GM12892 (cell line): ENCODE results near the gene ULK3. TPM values are rescaled to one million over a fixed set of nuclear protein-coding genes. Genes with fewer than 3 reads are reported as not detected.
"Not testable (repeated sequence)": the region's sequence is repeated elsewhere in the genome, so short reads cannot be mapped to it uniquely, and the experiment has no call there.

Source experiments
- DNase-seq: peaks from one replicate; pipeline ENCODE4 v3.0.0; 2011; ENCODE audit not compliant: insufficient read length
- FAIRE-seq: peaks from 2 replicates; lab custom pipeline; 2011; peaks lifted over from hg19 to GRCh38; lab: Jason Lieb, UNC
- POLR2A ChIP-seq: IDR thresholded peaks from 2 replicates; pipeline ENCODE4 v1.6.1; 2011; ENCODE audit warnings: low read depth, low read length, control low read depth
- POLR2AphosphoS5 ChIP-seq: IDR thresholded peaks from 2 replicates; pipeline ENCODE4 v1.6.1; 2011; ENCODE audit warnings: low read depth, low read length, control low read depth
- TAF1 ChIP-seq: IDR thresholded peaks from 2 replicates; pipeline ENCODE4 v1.6.1; 2011; ENCODE audit warnings: low read depth, mild to moderate bottlenecking, control low read depth, low read length, borderline replicate concordance
- polyA plus RNA-seq: library from polyadenylated mRNA; unstranded; fragments of >200 nt; gene quantifications from one replicate; pipeline ENCODE4 v1.2.1, GENCODE V29; 2012; ENCODE audit warnings: missing spikeins, inconsistent platforms; ENCODE audit not compliant: missing spikeins

The ULK3 gene, protein sequence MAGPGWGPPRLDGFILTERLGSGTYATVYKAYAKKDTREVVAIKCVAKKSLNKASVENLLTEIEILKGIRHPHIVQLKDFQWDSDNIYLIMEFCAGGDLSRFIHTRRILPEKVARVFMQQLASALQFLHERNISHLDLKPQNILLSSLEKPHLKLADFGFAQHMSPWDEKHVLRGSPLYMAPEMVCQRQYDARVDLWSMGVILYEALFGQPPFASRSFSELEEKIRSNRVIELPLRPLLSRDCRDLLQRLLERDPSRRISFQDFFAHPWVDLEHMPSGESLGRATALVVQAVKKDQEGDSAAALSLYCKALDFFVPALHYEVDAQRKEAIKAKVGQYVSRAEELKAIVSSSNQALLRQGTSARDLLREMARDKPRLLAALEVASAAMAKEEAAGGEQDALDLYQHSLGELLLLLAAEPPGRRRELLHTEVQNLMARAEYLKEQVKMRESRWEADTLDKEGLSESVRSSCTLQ
- polyA plus RNA-seq, result 25.0 TPM

DNA sequence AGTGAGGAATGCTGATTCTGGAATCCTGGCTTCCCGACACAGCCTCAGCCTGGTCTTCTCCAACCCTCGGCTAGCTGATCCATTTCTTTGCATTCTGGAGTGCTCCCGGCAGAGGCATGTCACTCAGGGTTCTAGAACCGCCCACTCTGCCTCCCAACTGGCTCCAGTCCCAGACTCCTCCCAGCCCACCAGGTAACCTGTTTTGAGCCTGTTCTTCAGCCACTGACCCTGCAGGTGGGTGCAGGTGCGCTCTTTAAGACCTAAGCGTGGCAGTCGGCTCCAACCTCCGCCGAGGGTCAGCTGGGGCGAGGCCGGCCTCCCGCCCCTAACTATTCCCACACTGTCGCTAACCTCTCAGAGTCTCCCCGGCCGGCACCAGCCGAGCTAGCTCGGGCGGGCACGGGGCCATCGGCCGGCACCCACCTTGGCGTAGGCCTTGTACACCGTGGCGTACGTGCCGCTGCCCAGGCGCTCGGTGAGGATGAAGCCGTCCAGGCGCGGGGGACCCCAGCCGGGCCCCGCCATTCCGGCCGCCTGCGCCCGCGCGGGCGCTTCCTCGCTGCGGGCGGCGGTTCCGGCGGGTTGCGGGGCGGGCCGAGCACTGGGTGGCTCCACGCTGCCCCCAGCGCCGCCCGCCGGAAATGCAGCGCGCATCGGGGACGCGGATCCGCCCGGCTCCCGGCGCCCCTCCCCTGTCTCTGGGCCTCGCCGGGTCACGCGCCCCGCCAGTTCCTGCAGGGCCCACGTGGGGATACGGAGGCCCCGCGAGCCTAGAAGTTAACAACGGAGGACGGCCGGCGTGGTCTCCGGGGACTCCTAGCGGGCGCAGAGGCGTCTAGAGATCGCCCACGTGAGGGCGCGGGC, at the start of gene ULK3:
Gene ULK3, minus strand, starts transcription at position 576 of the 864 bp plus-strand sequence. Its CDS starts 51 bp downstream, at position 525.
- FAIRE-seq (peak; percentile 91), DNase-seq (peak; percentile 98)
- TF ChIP-seq POLR2A (peak; percentile 63; the same call in 1 of the 2 replicates), POLR2AphosphoS5 (no peak; the same call in 1 of the 2 replicates), TAF1 (no peak)

DNA sequence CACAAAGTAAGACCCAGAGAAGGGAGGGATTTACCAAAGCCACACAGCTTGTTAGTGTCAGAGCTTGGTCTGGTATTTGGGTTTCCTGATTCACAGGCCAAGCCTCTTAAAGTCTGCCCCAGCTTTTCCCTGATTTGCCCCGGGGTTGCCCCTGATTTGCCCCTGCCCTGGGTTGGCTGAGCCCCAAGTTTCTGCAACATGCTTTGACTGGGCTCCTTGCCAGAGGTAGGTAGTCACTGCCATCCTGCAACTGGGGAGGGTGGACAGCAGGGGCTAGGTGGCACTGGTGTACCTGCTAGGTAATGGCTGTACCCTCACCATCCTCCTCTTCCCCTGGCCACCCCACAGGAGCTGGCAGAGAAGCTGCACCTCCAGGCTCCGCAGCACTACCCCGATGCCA, 49.4 kb upstream of the ULK3 start:
- DNase-seq, result no peak
- TF ChIP-seq TAF1 (no peak), POLR2A (no peak), POLR2AphosphoS5 (no peak)
- no peak for FAIRE-seq

DNA sequence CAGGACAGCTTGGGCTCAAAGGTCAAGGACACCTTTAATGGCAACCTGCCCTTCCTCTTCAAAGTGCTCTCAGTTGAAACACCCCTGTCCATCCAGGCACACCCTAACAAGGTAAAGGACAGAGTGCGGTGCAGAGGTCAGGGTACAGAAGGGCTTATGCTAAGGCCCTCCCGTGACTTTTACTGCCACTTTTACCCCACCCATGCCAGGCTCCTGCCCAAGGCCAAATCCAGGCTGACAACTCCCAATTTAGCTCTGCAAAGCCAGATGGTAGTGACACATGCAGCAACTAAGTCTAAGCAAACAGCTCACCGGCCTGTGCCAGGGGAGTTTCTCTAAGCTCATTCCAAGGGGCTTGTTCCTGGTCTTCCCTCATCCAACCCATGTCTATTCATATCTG, 48.5 kb upstream of the ULK3 start:
- DNase-seq (no peak), FAIRE-seq (no peak)
- no peak for TF ChIP-seq POLR2A
- TF ChIP-seq TAF1, result no peak
- TF ChIP-seq POLR2AphosphoS5, result no peak

DNA sequence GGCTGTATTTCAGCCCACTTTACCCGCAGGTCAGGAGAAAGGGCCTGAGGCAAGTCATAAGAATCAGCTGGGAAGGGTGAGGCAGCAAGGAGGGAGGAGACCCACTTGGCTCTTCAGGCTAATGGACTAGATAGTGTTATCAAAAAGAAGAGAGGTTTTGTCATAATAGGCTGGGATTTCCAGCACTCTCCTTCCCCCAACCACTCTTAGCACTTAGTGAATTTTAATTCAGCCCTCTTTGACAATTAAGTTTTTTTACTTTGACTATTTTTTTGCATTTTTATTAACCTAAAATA, 47.7 kb upstream of the ULK3 start:
- no peak for DNase-seq
- no peak for FAIRE-seq
- no peak for TF ChIP-seq POLR2AphosphoS5
- no peak for TF ChIP-seq TAF1
- TF ChIP-seq POLR2A, result no peak

DNA sequence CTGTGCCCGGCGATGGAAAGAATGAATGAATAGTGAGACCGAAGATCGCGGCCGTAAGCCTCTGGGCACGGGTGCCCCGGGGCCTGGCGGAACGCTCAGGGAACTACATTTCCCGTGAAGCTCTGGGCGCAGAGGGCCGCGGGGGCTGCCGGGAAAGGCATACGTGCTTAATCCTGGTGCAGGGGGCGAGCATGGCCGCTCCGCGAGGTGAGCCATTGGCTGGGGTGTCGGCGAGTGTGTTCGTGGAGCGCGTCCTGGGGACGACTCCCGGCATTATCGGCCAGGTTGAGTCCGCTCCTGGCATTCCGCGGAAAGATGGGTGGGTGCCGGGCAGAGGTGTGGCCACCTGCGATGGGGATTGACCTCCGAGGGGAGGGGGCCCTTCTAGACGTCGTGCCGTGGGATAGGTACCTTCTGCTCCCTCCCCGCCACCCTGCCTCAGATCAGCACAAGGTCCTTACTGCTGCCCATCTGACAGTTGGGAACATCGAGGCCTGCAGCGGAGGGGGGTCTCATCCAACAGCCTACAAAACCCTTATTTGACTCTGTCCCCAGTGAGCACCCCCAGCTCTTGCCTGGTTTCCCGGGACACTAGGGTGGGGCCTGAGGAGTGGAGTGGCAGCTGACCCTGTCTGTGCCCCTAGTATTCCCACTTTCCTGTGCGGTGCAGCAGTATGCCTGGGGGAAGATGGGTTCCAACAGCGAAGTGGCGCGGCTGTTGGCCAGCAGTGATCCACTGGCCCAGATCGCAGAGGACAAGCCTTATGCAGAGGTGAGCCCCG, 47.1 kb upstream of the ULK3 start, which contains the start of gene MPI:
Gene MPI, plus strand, starts transcription at position 160 of the 782 bp plus-strand sequence. Its CDS starts 32 bp downstream, at position 192.
- FAIRE-seq (peak; percentile 83), DNase-seq (peak; percentile 98)
- peak; percentile 90 for TF ChIP-seq TAF1
- peak; percentile 98 for TF ChIP-seq POLR2A
- TF ChIP-seq POLR2AphosphoS5, result peak; percentile 92

DNA sequence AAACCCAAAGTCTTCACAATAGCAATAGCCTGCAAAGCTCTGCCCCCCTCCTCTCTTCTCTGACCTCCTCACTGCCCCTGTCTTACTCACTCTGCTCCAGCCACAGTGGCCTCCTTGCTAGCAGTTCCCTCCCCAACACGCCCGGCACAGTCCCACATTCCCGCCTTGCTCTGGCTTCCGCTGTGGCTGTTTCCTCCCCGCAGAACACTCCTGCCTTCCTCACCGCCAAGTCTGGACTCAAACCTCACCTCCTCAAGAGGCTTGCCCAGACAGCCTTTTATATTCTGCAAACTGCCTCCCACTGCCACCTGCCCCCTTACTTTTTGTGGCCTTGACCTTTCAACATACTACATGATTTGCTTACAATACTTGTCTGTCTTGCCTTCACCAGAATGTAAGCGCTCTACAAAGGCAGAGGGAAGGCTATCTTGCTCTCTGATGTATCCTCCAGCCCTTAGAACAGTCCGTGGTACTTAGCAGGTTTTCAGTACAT, 46.5 kb upstream of the ULK3 start:
- FAIRE-seq, result no peak
- TF ChIP-seq POLR2AphosphoS5 (no peak), POLR2A (no peak), TAF1 (no peak)
- no peak for DNase-seq

DNA sequence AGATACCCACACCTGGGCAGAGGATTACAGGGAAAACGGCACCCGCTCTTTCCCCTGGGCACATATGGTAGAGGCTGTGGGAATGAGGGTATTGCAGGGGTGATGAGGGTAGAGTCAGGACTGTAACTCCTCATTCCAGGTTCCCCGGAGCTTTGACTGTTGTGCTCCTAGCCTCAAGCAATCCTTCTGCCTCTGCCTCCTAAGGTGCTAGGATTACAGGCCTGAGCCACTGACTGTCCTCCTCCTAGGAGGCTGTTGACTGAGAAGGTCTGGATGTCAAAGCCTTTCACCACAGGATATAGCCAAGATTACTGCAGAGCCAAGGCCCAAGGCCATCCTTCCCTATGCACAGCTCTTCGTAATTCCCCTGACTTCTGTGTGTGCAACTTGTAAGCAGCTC, 45.8 kb upstream of the ULK3 start:
- no peak for FAIRE-seq
- no peak for DNase-seq
- no peak for TF ChIP-seq POLR2A
- TF ChIP-seq POLR2AphosphoS5, result no peak
- TF ChIP-seq TAF1, result no peak

DNA sequence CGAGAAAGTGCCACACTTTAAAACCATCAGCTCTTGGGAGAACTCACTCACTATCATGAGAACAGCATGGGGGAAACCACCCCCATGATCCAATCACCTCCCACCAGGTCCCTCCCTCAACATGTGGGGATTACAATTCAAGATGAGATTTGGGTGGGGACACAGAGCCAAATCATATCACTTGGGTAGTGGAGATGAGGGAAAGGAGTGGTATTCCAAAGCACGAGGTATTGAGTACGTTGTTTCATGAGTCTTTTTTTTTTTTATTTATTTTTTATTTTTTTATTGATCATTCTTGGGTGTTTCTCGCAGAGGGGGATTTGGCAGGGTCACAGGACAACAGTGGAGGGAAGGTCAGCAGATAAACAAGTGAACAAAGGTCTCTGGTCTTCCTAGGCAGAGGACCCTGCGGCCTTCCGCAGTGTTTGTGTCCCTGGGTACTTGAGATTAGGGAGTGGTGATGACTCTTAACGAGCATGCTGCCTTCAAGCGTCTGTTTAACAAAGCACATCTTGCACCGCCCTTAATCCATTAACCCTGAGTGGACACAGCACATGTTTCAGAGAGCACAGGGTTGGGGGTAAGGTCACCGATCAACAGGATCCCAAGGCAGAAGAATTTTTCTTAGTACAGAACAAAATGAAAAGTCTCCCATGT, 44.7 kb upstream of the ULK3 start:
- DNase-seq, FAIRE-seq: not testable (repeated sequence)

DNA sequence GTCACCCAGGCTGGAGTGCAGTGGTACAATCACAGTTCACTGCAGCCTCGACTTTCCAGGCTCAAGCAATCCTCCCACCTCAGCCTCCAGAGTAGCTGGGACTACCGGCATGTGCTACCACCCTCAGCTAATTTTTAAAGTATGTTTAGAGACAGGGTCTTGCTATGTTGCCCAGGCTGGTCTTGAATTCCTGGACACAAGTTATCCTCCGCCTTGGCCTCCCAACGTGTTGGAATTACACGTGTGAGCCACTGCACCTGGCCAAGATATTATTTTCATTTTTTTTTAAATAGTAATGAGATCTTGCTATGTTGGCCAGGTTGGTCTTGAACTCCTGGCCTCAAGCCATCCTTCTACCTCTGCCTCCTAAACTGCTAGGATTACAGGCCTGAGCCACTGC, 42.5 kb upstream of the ULK3 start:
- no peak for DNase-seq
- TF ChIP-seq POLR2A, result no peak
- TF ChIP-seq TAF1, result no peak
- TF ChIP-seq POLR2AphosphoS5, result no peak
- no peak for FAIRE-seq

DNA sequence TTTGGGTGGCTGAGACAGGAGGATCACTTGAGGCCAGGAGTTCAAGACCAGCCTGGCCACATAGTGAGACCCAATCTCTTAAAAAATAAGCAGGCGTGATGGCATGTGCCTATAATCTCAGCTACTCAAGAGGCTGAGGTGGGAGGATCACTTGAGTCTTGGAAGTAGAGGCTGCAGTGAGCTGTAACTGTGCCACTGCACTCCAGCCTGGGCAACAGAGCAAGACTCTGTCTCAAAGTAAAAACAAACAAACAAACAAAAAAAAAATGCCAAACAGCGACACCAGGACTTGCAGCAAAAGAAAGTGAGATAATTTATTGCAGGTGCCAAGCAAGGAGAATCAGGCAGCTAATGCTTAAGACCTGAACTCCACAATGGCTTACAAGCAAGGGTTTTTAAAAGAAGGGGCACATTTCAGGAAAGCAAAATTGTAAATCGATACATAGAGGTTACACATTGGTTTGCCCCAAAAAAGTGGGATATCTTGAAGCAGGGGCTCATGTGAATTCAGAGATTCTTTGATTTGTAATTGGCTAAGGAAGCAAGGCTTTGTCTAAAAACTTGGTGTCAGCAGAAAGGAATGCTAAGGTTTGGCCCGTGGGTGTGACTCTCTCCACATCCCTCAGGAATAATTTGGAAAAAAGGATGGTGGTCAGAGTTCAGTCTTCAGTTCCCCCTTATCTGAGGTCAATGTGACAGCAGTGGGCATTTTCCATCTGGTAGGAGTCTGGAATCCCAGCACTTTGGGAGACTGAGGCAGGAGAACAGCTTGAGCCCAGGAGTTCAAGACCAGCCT, 41.7 kb upstream of the ULK3 start:
- FAIRE-seq, result no peak
- DNase-seq, result no peak
- no peak for TF ChIP-seq POLR2AphosphoS5
- no peak for TF ChIP-seq TAF1
- no peak for TF ChIP-seq POLR2A
